A549 treated with CpdA at 1 μM for 4 hours (cell line): ENCODE results near the gene LGI1. TPM values are rescaled to one million over a fixed set of nuclear protein-coding genes. Genes with fewer than 3 reads are reported as not detected.

Experiments
- total RNA-seq: library from RNA; stranded (reverse); fragments of 200-300 nt; extraction: Qiagen RNA extraction; gene quantifications from 5 replicates; pipeline ENCODE4 v1.2.3, GENCODE V29; 2022; ENCODE audit warnings: low read depth

The LGI1 gene
- not detected in 5 replicates for total RNA-seq

GRCh38 chr10:93757801-93758507 is at the start of gene LGI1:
LGI1 (plus strand) TSS chr10:93757936; CDS start chr10:93758145, 209 bp downstream.

Other genes starting within 250 kb of the LGI1 start
- 0.16 to 0.27 TPM (median 0.18 TPM) in 5 replicates for gene FFAR4, start 191.3 kb upstream of the LGI1 start, total RNA-seq
- gene RBP4, start 156.7 kb upstream of the LGI1 start, total RNA-seq, result 5.3 to 10.7 TPM (median 7.6 TPM) in 5 replicates
- gene PDE6C, start 145.4 kb upstream of the LGI1 start, total RNA-seq, result not detected in 5 replicates
- gene FRA10AC1, start 55.3 kb upstream of the LGI1 start, total RNA-seq, result 5.2 to 6.3 TPM (median 5.9 TPM) in 5 replicates
- 8.3 to 10.3 TPM (median 9.6 TPM) in 5 replicates for gene SLC35G1, start 136.0 kb downstream of the LGI1 start, total RNA-seq
- 4.5 to 7.0 TPM (median 5.7 TPM) in 5 replicates for gene PLCE1, start 236.0 kb downstream of the LGI1 start, total RNA-seq